A549 (cell line): ENCODE results near the gene MSH6. TPM values are rescaled to one million over a fixed set of nuclear protein-coding genes. Genes with fewer than 3 reads are reported as not detected.
A peak's percentile ranks its signal among the peaks of the same experiment; 100 is the strongest.

ENCODE experiments used
- ATAC-seq, 2 experiments: fragments of 200-7000 bp in 1 of 2; fragments of >200 bp in 1 of 2; cut with Nextera tagmentation in 1 of 2; cut with Tn5 transposase in 1 of 2; 3 replicates each; pipeline versions ENCODE4 v1.8.0 to v1.9.1; 2018 to 2020; ENCODE audit warnings: mild to moderate bottlenecking in 1 of 2, moderate library complexity in 1 of 2
- CTCF ChIA-PET: fragments of 300-600 bp; sonication (Branson Sonifier 250); formaldehyde crosslinking; extraction: SDS; loops from one replicate; lab custom pipeline; 2021; ENCODE audit warnings: antibody characterized with exemption, inconsistent platforms; lab: Yijun Ruan, JAX
- POLR2A ChIA-PET: fragments of 350-600 bp; formaldehyde crosslinking; extraction: SDS; loops from one replicate; lab custom pipeline; 2021; ENCODE audit warnings: antibody characterized with exemption, inconsistent platforms; lab: Yijun Ruan, JAX
- DNase-seq, 2 experiments: peaks; one replicate each; pipeline versions ENCODE4 v3.0.0 to v3.0.0-alpha.2; 2011 to 2016; ENCODE audit warnings: low read depth in 1 of 2, low spot score in 1 of 2
- FAIRE-seq: peaks from 2 replicates; lab custom pipeline; 2011; peaks lifted over from hg19 to GRCh38; lab: Jason Lieb, UNC
- H3K27ac ChIP-seq, 2 experiments: fragments of >200 bp; sonication (Bioruptor Twin); formaldehyde crosslinking; 3 replicates each; pipeline ENCODE4 v1.5.1; 2016 to 2017
- H3K4me1 ChIP-seq: fragments of >200 bp; sonication (Bioruptor Twin); formaldehyde crosslinking; 3 replicates; pipeline ENCODE4 v1.6.1; 2016
- H3K4me2 ChIP-seq: fragments of >200 bp; sonication (Bioruptor Twin); formaldehyde crosslinking; 3 replicates; pipeline ENCODE4 v1.6.1; 2016
- H3K4me3 ChIP-seq: fragments of >200 bp; sonication (Bioruptor Twin); formaldehyde crosslinking; 3 replicates; pipeline ENCODE4 v1.5.1; 2016
- H3K9me3 ChIP-seq: fragments of >200 bp; sonication (Bioruptor Twin); formaldehyde crosslinking; 3 replicates; pipeline ENCODE4 v1.6.1; 2016
- BCL3 ChIP-seq: fragments of >200 bp; sonication (Bioruptor Twin); formaldehyde crosslinking; IDR thresholded peaks from 3 replicates; pipeline ENCODE4 v1.6.1; 2016
- CEBPB ChIP-seq, 2 experiments: fragments of >200 bp in 1 of 2; sonication (Bioruptor Twin) in 1 of 2; formaldehyde crosslinking in 1 of 2; IDR thresholded peaks; 2 replicates each; pipeline ENCODE4 v1.6.1; 2012 to 2016
- CHD2 ChIP-seq: fragments of 150-350 bp; IDR thresholded peaks from 2 replicates; pipeline ENCODE4 v1.6.1; 2014; ENCODE audit warnings: low read length; ENCODE audit not compliant: partially characterized antibody
- CHD4 ChIP-seq: fragments of 200-600 bp; sonication (generic); IDR thresholded peaks from 2 replicates; pipeline ENCODE4 v1.6.1; 2016; ENCODE audit warnings: antibody characterized with exemption, mild to moderate bottlenecking, borderline replicate concordance
- EHMT2 ChIP-seq: fragments of 200-600 bp; sonication (generic); IDR thresholded peaks from 2 replicates; pipeline ENCODE4 v1.6.1; 2016; ENCODE audit warnings: antibody characterized with exemption, low read depth, mild to moderate bottlenecking, moderate library complexity
- ELK1 ChIP-seq: fragments of 150-350 bp; IDR thresholded peaks from 2 replicates; pipeline ENCODE4 v1.6.1; 2014; ENCODE audit warnings: low read depth, mild to moderate bottlenecking, low read length
- EP300 ChIP-seq, 2 experiments: fragments of >200 bp; sonication (Bioruptor Twin); formaldehyde crosslinking; IDR thresholded peaks; 2 replicates in 1 of 2; 3 replicates in 1 of 2; pipeline ENCODE4 v1.6.1; 2016 to 2017
- FOXS1 ChIP-seq: fragments of 250-450 bp; sonication (Bioruptor Pico); IDR thresholded peaks from 2 replicates; pipeline ENCODE4 v1.5.0; 2020; ENCODE audit warnings: mild to moderate bottlenecking, moderate library complexity
- HMGXB4 ChIP-seq: fragments of 250-450 bp; sonication (Bioruptor Pico); IDR thresholded peaks from 2 replicates; pipeline ENCODE4 v1.5.0; 2021; ENCODE audit warnings: mild to moderate bottlenecking, moderate library complexity, borderline replicate concordance
- HOXA7 ChIP-seq: fragments of 250-450 bp; sonication (Bioruptor Pico); IDR thresholded peaks from 2 replicates; pipeline ENCODE4 v1.5.0; 2020; ENCODE audit warnings: mild to moderate bottlenecking, moderate library complexity
- HOXB5 ChIP-seq: fragments of 250-450 bp; sonication (Bioruptor Pico); IDR thresholded peaks from 2 replicates; pipeline ENCODE4 v1.5.0; 2020; ENCODE audit warnings: mild to moderate bottlenecking, moderate library complexity
- KDM1A ChIP-seq: fragments of 200-600 bp; sonication (generic); IDR thresholded peaks from 2 replicates; pipeline ENCODE4 v1.6.1; 2016; ENCODE audit warnings: low read depth, mild to moderate bottlenecking
- MAZ ChIP-seq: fragments of 150-350 bp; IDR thresholded peaks from 2 replicates; pipeline ENCODE4 v1.6.1; 2014; ENCODE audit warnings: antibody characterized with exemption, low read depth, low read length, borderline replicate concordance
- MYC ChIP-seq: IDR thresholded peaks from 2 replicates; pipeline ENCODE4 v1.6.1; 2012; ENCODE audit warnings: mild to moderate bottlenecking, inconsistent platforms, low read length, improper control_type of control experiment, borderline replicate concordance
- NFE2L2 ChIP-seq: fragments of 150-350 bp; conservative IDR thresholded peaks from 2 replicates; pipeline ENCODE4 v1.6.1; 2014; ENCODE audit warnings: low read length
- NPAS2 ChIP-seq: fragments of 250-450 bp; sonication (Bioruptor Pico); IDR thresholded peaks from 2 replicates; pipeline ENCODE4 v1.8.0; 2022; ENCODE audit warnings: mild to moderate bottlenecking, moderate library complexity, borderline replicate concordance
- POLR2A ChIP-seq: IDR thresholded peaks from 2 replicates; pipeline ENCODE4 v1.6.1; 2012; ENCODE audit warnings: mild to moderate bottlenecking, low read length
- RAD21 ChIP-seq, 2 experiments: fragments of >200 bp in 1 of 2; sonication (Bioruptor Twin) in 1 of 2; formaldehyde crosslinking in 1 of 2; IDR thresholded peaks in 1 of 2; conservative IDR thresholded peaks in 1 of 2; 2 replicates in 1 of 2; 3 replicates in 1 of 2; pipeline ENCODE4 v1.6.1; 2012 to 2018; ENCODE audit warnings: inconsistent platforms in 1 of 2
- RFX5 ChIP-seq: fragments of 450-650 bp; IDR thresholded peaks from 2 replicates; pipeline ENCODE4 v1.7.1; 2014; ENCODE audit warnings: antibody characterized with exemption, mild to moderate bottlenecking, moderate library complexity
- RNF2 ChIP-seq: fragments of 200-600 bp; sonication (generic); IDR thresholded peaks from 2 replicates; pipeline ENCODE4 v1.6.1; 2016; ENCODE audit warnings: low read depth, mild to moderate bottlenecking, antibody characterized with exemption, moderate library complexity, borderline replicate concordance
- SREBF2 ChIP-seq: fragments of 450-650 bp; IDR thresholded peaks from 2 replicates; pipeline ENCODE4 v1.6.1; 2014; ENCODE audit warnings: mild to moderate bottlenecking, moderate library complexity
- ZC3H11A ChIP-seq: fragments of 450-650 bp; IDR thresholded peaks from 2 replicates; pipeline ENCODE4 v1.6.1; 2014; ENCODE audit warnings: antibody characterized with exemption, mild to moderate bottlenecking
- ZFP36 ChIP-seq: fragments of 450-650 bp; IDR thresholded peaks from 2 replicates; pipeline ENCODE4 v1.6.1; 2014; ENCODE audit warnings: borderline replicate concordance; ENCODE audit not compliant: partially characterized antibody
- WGBS: methylation state at CpG from one replicate; pipeline ENCODE4 v1.1.6; 2017; ENCODE audit errors: missing lambda C conversion rate; 5-methylcytosine and 5-hydroxymethylcytosine counted together
- polyA plus RNA-seq, 4 experiments: library from polyadenylated mRNA; depleted of rRNA in 3 of 4; stranded (reverse); fragments of >200 nt; fragmentation: RNase III in 1 of 4; extraction: RNeasy Plus Mini Kit Qiagen cat#74134 plus additional on column Dnase treatment in 1 of 4; gene quantifications; 2 replicates in 3 of 4; 3 replicates in 1 of 4; pipeline ENCODE4 v1.2.3, GENCODE V29; 2011 to 2017
- TF ChIP-seq, protein P1 (sequence below): fragments of >200 bp; sonication (Bioruptor Twin); formaldehyde crosslinking; IDR thresholded peaks from 3 replicates; pipeline ENCODE4 v1.5.1; 2016

MSH6 gene
- polyA plus RNA-seq, 2 of the 4 experiments (the other 2 are of a cell fraction): 82.7 to 108 TPM

GRCh38 chr2:47803363-47803762 is 20.4 kb downstream of the MSH6 start:
- Histone ChIP-seq H3K4me1 (no peaks in the 10 kb centered on the region), H3K27ac (no peak overlapping the region), H3K4me2 (no peak overlapping the region), H3K9me3 (peaks cover 9% of the 10 kb centered on the region), H3K4me3 (no peak overlapping the region)
- ChIA-PET POLR2A (no interaction called here), CTCF (interaction anchor here (0.5 to 1.8 kb wide), 4 partner anchors 14 to 303 kb away, joined by 4 to 7 read pairs (median 4); no protein-coding TSS in a partner anchor)
- peak in 1 of 2 experiments; percentile 37 for DNase-seq
- ATAC-seq: no peak
- no peak for FAIRE-seq
- WGBS: 96% methylated on average over 7 of the region's 7 CpGs
- TF ChIP-seq MYC: no peak
- no peak for TF ChIP-seq HOXA7 (CRISPR knock-in tag)
- TF ChIP-seq, protein P1, sequence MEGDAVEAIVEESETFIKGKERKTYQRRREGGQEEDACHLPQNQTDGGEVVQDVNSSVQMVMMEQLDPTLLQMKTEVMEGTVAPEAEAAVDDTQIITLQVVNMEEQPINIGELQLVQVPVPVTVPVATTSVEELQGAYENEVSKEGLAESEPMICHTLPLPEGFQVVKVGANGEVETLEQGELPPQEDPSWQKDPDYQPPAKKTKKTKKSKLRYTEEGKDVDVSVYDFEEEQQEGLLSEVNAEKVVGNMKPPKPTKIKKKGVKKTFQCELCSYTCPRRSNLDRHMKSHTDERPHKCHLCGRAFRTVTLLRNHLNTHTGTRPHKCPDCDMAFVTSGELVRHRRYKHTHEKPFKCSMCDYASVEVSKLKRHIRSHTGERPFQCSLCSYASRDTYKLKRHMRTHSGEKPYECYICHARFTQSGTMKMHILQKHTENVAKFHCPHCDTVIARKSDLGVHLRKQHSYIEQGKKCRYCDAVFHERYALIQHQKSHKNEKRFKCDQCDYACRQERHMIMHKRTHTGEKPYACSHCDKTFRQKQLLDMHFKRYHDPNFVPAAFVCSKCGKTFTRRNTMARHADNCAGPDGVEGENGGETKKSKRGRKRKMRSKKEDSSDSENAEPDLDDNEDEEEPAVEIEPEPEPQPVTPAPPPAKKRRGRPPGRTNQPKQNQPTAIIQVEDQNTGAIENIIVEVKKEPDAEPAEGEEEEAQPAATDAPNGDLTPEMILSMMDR: no peak
- TF ChIP-seq RNF2: no peak
- TF ChIP-seq CHD2: no peak
- TF ChIP-seq POLR2A: no peak
- TF ChIP-seq NPAS2 (CRISPR knock-in tag): no peak
- TF ChIP-seq RFX5: no peak
- no peak for TF ChIP-seq EP300 (IDR thresholded peaks at IDR 0.05)

DNA sequence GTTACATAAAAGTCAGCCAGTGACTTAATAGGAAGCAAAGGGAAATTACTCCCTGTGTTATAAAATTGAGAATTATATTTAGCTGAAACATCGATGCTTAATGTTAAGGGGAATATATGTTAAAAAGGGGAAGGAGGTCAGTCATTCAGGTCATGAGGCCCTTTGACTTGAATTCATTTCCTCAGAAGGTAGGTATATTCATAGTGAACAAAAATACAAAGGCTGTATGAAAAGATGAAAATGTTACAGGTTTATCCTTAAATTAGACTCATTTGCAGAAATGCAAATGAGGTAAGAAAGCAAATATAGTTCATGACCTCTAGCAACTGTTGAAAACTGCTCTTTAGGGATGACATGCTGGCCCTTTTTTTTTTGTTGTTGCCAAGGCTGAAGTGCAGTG is 20.8 kb downstream of the MSH6 start:
- H3K27ac ChIP-seq: no peak overlapping the region
- no peak overlapping the region for H3K4me3 ChIP-seq
- ATAC-seq (no peak), FAIRE-seq (no peak), DNase-seq (no peak)
- 98% methylated on average over 1 of the region's 1 CpG for WGBS
- H3K4me2 ChIP-seq: no peak overlapping the region
- CTCF ChIA-PET: interaction anchor here (0.5 to 1.8 kb wide), 4 partner anchors 14 to 303 kb away, joined by 3 to 7 read pairs (median 4); no protein-coding TSS in a partner anchor
- POLR2A ChIA-PET: no interaction called here
- TF ChIP-seq EP300 (IDR thresholded peaks at IDR 0.05) (no peak), EHMT2 (no peak), MAZ (no peak), POLR2A (no peak), NFE2L2 (no peak), RAD21 (conservative IDR thresholded peaks at IDR 0.05 in 1 of 2, IDR thresholded peaks at IDR 0.05 in 1 of 2) (no peak)
- peaks cover 9% of the 10 kb centered on the region for H3K9me3 ChIP-seq
- no peaks in the 10 kb centered on the region for H3K4me1 ChIP-seq

GRCh38 chr2:47805850-47806249 is 22.9 kb downstream of the MSH6 start:
- H3K9me3 ChIP-seq: peaks cover 9% of the 10 kb centered on the region
- DNase-seq (no peak), FAIRE-seq (no peak), ATAC-seq (no peak)
- H3K27ac ChIP-seq: no peak overlapping the region
- H3K4me3 ChIP-seq: no peak overlapping the region
- CTCF ChIA-PET: interaction anchor here (0.6 kb wide), 1 partner anchor 13 kb away, joined by 3 read pairs; no protein-coding TSS in a partner anchor
- no peak overlapping the region for H3K4me2 ChIP-seq
- POLR2A ChIA-PET: no interaction called here
- 80% methylated on average over 6 of the region's 6 CpGs for WGBS
- H3K4me1 ChIP-seq: no peaks in the 10 kb centered on the region
- no peak for TF ChIP-seq EP300 (IDR thresholded peaks at IDR 0.05)
- no peak for TF ChIP-seq HMGXB4 (CRISPR knock-in tag)
- TF ChIP-seq ELK1: no peak
- TF ChIP-seq ZFP36: no peak
- no peak for TF ChIP-seq KDM1A
- no peak for TF ChIP-seq BCL3
- TF ChIP-seq MAZ: no peak
- TF ChIP-seq, protein P1: no peak
- no peak for TF ChIP-seq HOXA7 (CRISPR knock-in tag)
- TF ChIP-seq SREBF2: no peak
- no peak for TF ChIP-seq EHMT2
- no peak for TF ChIP-seq FOXS1
- TF ChIP-seq CEBPB (IDR thresholded peaks at IDR 0.05): no peak
- no peak for TF ChIP-seq RFX5
- no peak for TF ChIP-seq CHD4
- TF ChIP-seq ZC3H11A: no peak
- no peak for TF ChIP-seq HOXB5 (CRISPR knock-in tag)
- TF ChIP-seq CHD2: no peak
